Measurements from ENCODE around the gene PFN3. TPM values are rescaled to one million over a fixed set of nuclear protein-coding genes. Genes with fewer than 3 reads are reported as not detected.

The PFN3 gene
- total and polyA plus RNA-seq, 2 of the 4 experiments (the other 2 are of a cell fraction): not detected

DNA sequence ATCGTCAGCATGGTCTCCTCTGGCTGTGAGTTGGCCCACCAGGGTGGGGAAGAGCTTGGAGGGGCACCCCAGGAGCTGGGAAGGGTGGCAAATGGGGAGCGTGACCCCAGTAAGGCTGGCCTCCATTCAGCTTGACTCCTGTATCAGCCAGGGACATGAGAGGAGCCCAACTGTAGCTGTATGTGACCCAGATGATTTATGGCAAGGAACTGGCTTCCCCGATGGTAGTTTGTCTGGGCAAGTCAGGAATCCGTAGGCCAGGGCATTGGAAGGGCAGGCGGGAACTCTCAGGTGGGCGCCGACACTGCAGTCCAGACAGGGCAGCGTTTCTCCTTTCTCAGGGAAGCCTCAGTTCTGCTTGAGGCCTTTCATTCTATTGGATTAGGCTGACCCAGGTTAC is 13.9 kb downstream of the PFN3 start:
- Histone ChIP-seq H3K9ac (ENCODE audit: low read depth, low read length) (no peak overlapping the region), H3K79me1 (ENCODE audit: low read depth in 1 of 2, low read length in 2 of 2) (peaks cover 0 to 2% of the 10 kb centered on the region in 2 experiments; a peak in 1 of 4 replicates), H4K20me1 (ENCODE audit: insufficient read depth, low read length) (peaks cover 19% of the 10 kb centered on the region), H2BK120ac (ENCODE audit: low read depth, low read length) (no peak overlapping the region), H2BK15ac (ENCODE audit: low read depth, low read length) (no peak overlapping the region), H2BK20ac (ENCODE audit: low read depth, low read length) (no peak overlapping the region), H2AFZ (replicated peaks; ENCODE audit: low read length, poor library complexity) (peak overlapping the region; percentile 42), H3K56ac (ENCODE audit: extremely low read depth, insufficient read depth, low read length) (no peak overlapping the region), H3K14ac (replicated peaks; ENCODE audit: low read depth, low read length) (no peak overlapping the region), H3K23ac (ENCODE audit: low read depth, low read length) (no peak overlapping the region), H3K9me1 (ENCODE audit: insufficient read depth, low read length) (peaks cover 13% of the 10 kb centered on the region), H4K91ac (ENCODE audit: insufficient read depth, low read depth, low read length) (no peak overlapping the region), H2AK9ac (replicated peaks; ENCODE audit: low read depth, low read length, poor library complexity) (no peak overlapping the region), H3K27me3 (ENCODE audit: control insufficient read depth, insufficient read depth, low read length) (peaks cover 33% of the 10 kb centered on the region), H3K18ac (ENCODE audit: low read depth, low read length) (no peak overlapping the region), H3K9me3 (ENCODE audit: control insufficient read depth, insufficient read depth, low read length) (no peaks in the 10 kb centered on the region), H3K4me2 (ENCODE audit: low read depth, low read length) (no peak overlapping the region), H4K8ac (ENCODE audit: low read depth in 2 of 2, low read length in 2 of 2) (no peak overlapping the region), H3K36me3 (ENCODE audit: control insufficient read depth, insufficient read depth, low read length) (no peaks in the 10 kb centered on the region), H3K4ac (ENCODE audit: low read depth, low read length) (no peak overlapping the region), H2BK5ac (ENCODE audit: low read depth, low read length, poor library complexity, severe bottlenecking) (no peak overlapping the region), H2AK5ac (ENCODE audit: low read depth, low read length) (no peak overlapping the region), H3K27ac (ENCODE audit: insufficient read depth, low read length) (no peak overlapping the region), H3K4me3 (ENCODE audit: insufficient read depth, low read depth, low read length) (no peak overlapping the region), H3K4me1 (ENCODE audit: control insufficient read depth, insufficient read depth, low read length) (peaks cover 16% of the 10 kb centered on the region), H4K5ac (ENCODE audit: low read depth, low read length) (no peak overlapping the region)
- ATAC-seq (ENCODE audit: low read depth) (no peak), DNase-seq (no peak)
- intact Hi-C loops (cut with micrococcal nuclease): no loop called here
- TF ChIP-seq RCOR1 (IDR thresholded peaks at IDR 0.05; ENCODE audit: insufficient replicate concordance, low read length) (no peak), SMC3 (IDR thresholded peaks at IDR 0.05; ENCODE audit: low read depth, low read length) (no peak), NFE2L2 (IDR thresholded peaks at IDR 0.05; ENCODE audit: low read depth, low read length) (no peak), CHD1 (IDR thresholded peaks at IDR 0.05; ENCODE audit: low read depth, low read length) (no peak), RAD21 (IDR thresholded peaks at IDR 0.05; ENCODE audit: low read length) (no peak), RFX5 (IDR thresholded peaks at IDR 0.05; ENCODE audit: low read depth, low read length) (no peak), MAFK (IDR thresholded peaks at IDR 0.05; ENCODE audit: low read depth, low read length) (no peak), POLR2A (IDR thresholded peaks at IDR 0.05; ENCODE audit: low read depth, low read length) (no peak), CEBPB (IDR thresholded peaks at IDR 0.05; ENCODE audit: low read depth, low read length) (no peak), FOS (IDR thresholded peaks at IDR 0.05; ENCODE audit: low read depth, low read length) (no peak), MAZ (IDR thresholded peaks at IDR 0.05; ENCODE audit: borderline replicate concordance, low read depth, low read length) (no peak), BHLHE40 (IDR thresholded peaks at IDR 0.05; ENCODE audit: low read depth, low read length) (no peak), MXI1 (IDR thresholded peaks at IDR 0.05; ENCODE audit: borderline replicate concordance, low read depth, low read length) (no peak)
- TF ChIP-seq, protein P1, sequence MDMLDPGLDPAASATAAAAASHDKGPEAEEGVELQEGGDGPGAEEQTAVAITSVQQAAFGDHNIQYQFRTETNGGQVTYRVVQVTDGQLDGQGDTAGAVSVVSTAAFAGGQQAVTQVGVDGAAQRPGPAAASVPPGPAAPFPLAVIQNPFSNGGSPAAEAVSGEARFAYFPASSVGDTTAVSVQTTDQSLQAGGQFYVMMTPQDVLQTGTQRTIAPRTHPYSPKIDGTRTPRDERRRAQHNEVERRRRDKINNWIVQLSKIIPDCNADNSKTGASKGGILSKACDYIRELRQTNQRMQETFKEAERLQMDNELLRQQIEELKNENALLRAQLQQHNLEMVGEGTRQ (IDR thresholded peaks at IDR 0.05; ENCODE audit: low read depth, low read length): no peak
- TF ChIP-seq, protein P2, sequence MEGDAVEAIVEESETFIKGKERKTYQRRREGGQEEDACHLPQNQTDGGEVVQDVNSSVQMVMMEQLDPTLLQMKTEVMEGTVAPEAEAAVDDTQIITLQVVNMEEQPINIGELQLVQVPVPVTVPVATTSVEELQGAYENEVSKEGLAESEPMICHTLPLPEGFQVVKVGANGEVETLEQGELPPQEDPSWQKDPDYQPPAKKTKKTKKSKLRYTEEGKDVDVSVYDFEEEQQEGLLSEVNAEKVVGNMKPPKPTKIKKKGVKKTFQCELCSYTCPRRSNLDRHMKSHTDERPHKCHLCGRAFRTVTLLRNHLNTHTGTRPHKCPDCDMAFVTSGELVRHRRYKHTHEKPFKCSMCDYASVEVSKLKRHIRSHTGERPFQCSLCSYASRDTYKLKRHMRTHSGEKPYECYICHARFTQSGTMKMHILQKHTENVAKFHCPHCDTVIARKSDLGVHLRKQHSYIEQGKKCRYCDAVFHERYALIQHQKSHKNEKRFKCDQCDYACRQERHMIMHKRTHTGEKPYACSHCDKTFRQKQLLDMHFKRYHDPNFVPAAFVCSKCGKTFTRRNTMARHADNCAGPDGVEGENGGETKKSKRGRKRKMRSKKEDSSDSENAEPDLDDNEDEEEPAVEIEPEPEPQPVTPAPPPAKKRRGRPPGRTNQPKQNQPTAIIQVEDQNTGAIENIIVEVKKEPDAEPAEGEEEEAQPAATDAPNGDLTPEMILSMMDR (conservative IDR thresholded peaks at IDR 0.05; ENCODE audit: low read depth, low read length): no peak
- TF ChIP-seq, protein P3, sequence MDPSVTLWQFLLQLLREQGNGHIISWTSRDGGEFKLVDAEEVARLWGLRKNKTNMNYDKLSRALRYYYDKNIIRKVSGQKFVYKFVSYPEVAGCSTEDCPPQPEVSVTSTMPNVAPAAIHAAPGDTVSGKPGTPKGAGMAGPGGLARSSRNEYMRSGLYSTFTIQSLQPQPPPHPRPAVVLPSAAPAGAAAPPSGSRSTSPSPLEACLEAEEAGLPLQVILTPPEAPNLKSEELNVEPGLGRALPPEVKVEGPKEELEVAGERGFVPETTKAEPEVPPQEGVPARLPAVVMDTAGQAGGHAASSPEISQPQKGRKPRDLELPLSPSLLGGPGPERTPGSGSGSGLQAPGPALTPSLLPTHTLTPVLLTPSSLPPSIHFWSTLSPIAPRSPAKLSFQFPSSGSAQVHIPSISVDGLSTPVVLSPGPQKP (IDR thresholded peaks at IDR 0.05; ENCODE audit: borderline replicate concordance, low read depth, low read length): no peak
- dilution Hi-C loops (cut with HindIII; ENCODE audit: low sequenced_read_pairs, unreplicated experiment): no loop called here
- CTCF ChIA-PET: no interaction called here
- 76% methylated on average over 6 of the region's 8 CpGs; no CpG with 5 or more reads in 1 of the 2 experiments for WGBS, 2 experiments (ENCODE audit: extremely low coverage in 2 of 2, insufficient read length in 1 of 2)
- POLR2A ChIA-PET (ENCODE audit: unreplicated experiment): no interaction called here
- BruUV-seq (replicated peaks): no TSS peak
- in situ Hi-C loops (cut with MboI; ENCODE audit: low sequenced_read_pairs): no loop called here

Data from IMR-90 (cell line).